GM18520 (cell line): ENCODE results near the gene RALGAPB.
"Not testable (repeated sequence)": the region's sequence is repeated elsewhere in the genome, so short reads cannot be mapped to it uniquely, and the experiment has no call there.

Source experiments
- ATAC-seq: cut with Tn5 transposase; IDR thresholded peaks from one replicate; pipeline ENCODE4 v1.9.1; 2021; ENCODE audit not compliant: unreplicated experiment

Gene RALGAPB

GRCh38 chr20:38581013-38581412, 108.4 kb downstream of the RALGAPB start, which contains the start of gene ADIG:
TSS of gene ADIG (plus strand) at chr20:38581197. CDS start at chr20:38581251, 54 bp downstream.
- no peak for ATAC-seq

- ATAC-seq, result no peak
These were observed 109.3 kb downstream of the RALGAPB start for GRCh38 chr20:38581830-38582358.

GRCh38 chr20:38583306-38583705, 110.7 kb downstream of the RALGAPB start:
- ATAC-seq, result no peak

GRCh38 chr20:38584099-38584763, 111.6 kb downstream of the RALGAPB start:
- ATAC-seq, result no peak

- ATAC-seq, result no peak
These were observed 112.9 kb downstream of the RALGAPB start for GRCh38 chr20:38585404-38586180.

GRCh38 chr20:38586181-38586525, 113.5 kb downstream of the RALGAPB start:
- no peak for ATAC-seq

GRCh38 chr20:38588303-38588702, 115.7 kb downstream of the RALGAPB start:
- no peak for ATAC-seq

- no peak for ATAC-seq
These were observed 116.7 kb downstream of the RALGAPB start for GRCh38 chr20:38589351-38589750.

GRCh38 chr20:38589967-38590675, 117.5 kb downstream of the RALGAPB start:
- ATAC-seq, result no peak

GRCh38 chr20:38590676-38591473, 118.2 kb downstream of the RALGAPB start:
- no peak for ATAC-seq

GRCh38 chr20:38591474-38592410, 119.1 kb downstream of the RALGAPB start:
- ATAC-seq, result no peak

GRCh38 chr20:38592411-38592790, 119.8 kb downstream of the RALGAPB start:
- not testable (repeated sequence) for ATAC-seq

GRCh38 chr20:38594281-38594680, 121.6 kb downstream of the RALGAPB start:
- ATAC-seq, result not testable (repeated sequence)

- ATAC-seq, result not testable (repeated sequence)
These were observed 123.2 kb downstream of the RALGAPB start for GRCh38 chr20:38595886-38596285.

GRCh38 chr20:38599410-38599882, 126.8 kb downstream of the RALGAPB start:
- ATAC-seq, result no peak

- ATAC-seq, result no peak
These were observed 127.4 kb downstream of the RALGAPB start for GRCh38 chr20:38600057-38600456.

GRCh38 chr20:38601216-38602184, 128.9 kb downstream of the RALGAPB start, which contains the start of gene ARHGAP40:
TSS of gene ARHGAP40 (plus strand) at chr20:38601809.
- ATAC-seq, result no peak

- ATAC-seq, result no peak
These were observed 129.5 kb downstream of the RALGAPB start for GRCh38 chr20:38602185-38602581.
